Hepatocyte (in vitro differentiated cells): ENCODE measurements around the gene MTERF4.

Experiments
- CTCF ChIP-seq: fragments of 200-600 bp; sonication (generic); IDR thresholded peaks from 2 replicates; pipeline ENCODE4 v1.5.1; 2016; ENCODE audit warnings: antibody characterized with exemption, mild to moderate bottlenecking; ENCODE audit not compliant: poor library complexity
- EZH2 ChIP-seq: fragments of 200-600 bp; sonication (generic); IDR thresholded peaks from 2 replicates; pipeline ENCODE4 v1.6.1; 2016; ENCODE audit warnings: antibody characterized with exemption, mild to moderate bottlenecking, borderline replicate concordance
- EZH2phosphoT487 ChIP-seq: fragments of 200-600 bp; sonication (generic); IDR thresholded peaks from one replicate; pipeline ENCODE4 v1.6.1; 2018; ENCODE audit warnings: antibody characterized with exemption, mild to moderate bottlenecking, low read depth, moderate library complexity; ENCODE audit not compliant: unreplicated experiment, severe bottlenecking

GRCh38 chr2:241084856-241085444 is 17.1 kb downstream of the MTERF4 start:
- TF ChIP-seq CTCF (no peak), EZH2phosphoT487 (no peak), EZH2 (no peak)
